SJSA1 (cell line): ENCODE results near the gene VWA5B1. TPM values are rescaled to one million over a fixed set of nuclear protein-coding genes. Genes with fewer than 3 reads are reported as not detected.

Experiments used
- DNase-seq, 2 experiments: peaks; one replicate each; pipeline ENCODE4 v3.0.0-alpha.2; 2015 to 2020; ENCODE audit warnings: low spot score in 2 of 2, low read depth in 1 of 2
- H3K27ac ChIP-seq: fragments of 250-450 bp; sonication (Bioruptor Pico); 2 replicates; pipeline ENCODE4 v1.5.1; 2020; ENCODE audit warnings: mild to moderate bottlenecking, moderate library complexity
- H3K27me3 ChIP-seq: fragments of 250-450 bp; sonication (Bioruptor Pico); replicated peaks from 2 replicates; pipeline ENCODE4 v1.5.1; 2020; ENCODE audit warnings: mild to moderate bottlenecking, moderate library complexity
- H3K36me3 ChIP-seq: fragments of 250-450 bp; sonication (Bioruptor Pico); 2 replicates; pipeline ENCODE4 v1.5.1; 2020; ENCODE audit warnings: mild to moderate bottlenecking
- H3K4me1 ChIP-seq: fragments of 250-450 bp; sonication (Bioruptor Pico); replicated peaks from 2 replicates; pipeline ENCODE4 v1.6.1; 2021; ENCODE audit warnings: mild to moderate bottlenecking
- H3K4me3 ChIP-seq: fragments of 250-450 bp; sonication (Bioruptor Pico); 2 replicates; pipeline ENCODE4 v1.5.1; 2020; ENCODE audit warnings: mild to moderate bottlenecking
- H3K9me3 ChIP-seq: fragments of 250-450 bp; sonication (Bioruptor Pico); replicated peaks from 2 replicates; pipeline ENCODE4 v1.5.1; 2020; ENCODE audit warnings: mild to moderate bottlenecking
- total RNA-seq: library from RNA; depleted of rRNA; stranded (reverse); fragments of >200 nt; shearing (Covaris generic); gene quantifications from 2 replicates; pipeline ENCODE4 v1.2.3, GENCODE V29; 2014; rRNA removed

The VWA5B1 gene
- total RNA-seq, result not detected in 2 replicates

GRCh38 chr1:20290624-20291597, at the start of gene VWA5B1:
VWA5B1 (plus strand) TSS chr1:20290875; CDS start chr1:20310602, 19,727 bp downstream.
- no peak for DNase-seq
- no peaks in the 10 kb centered on the region for H3K36me3 ChIP-seq
- 0 out of 2 replicates have a peak, but pooled peaks cover 1% of the 10 kb centered on the region for H3K9me3 ChIP-seq
- no peak within 1 kb of the TSS for H3K4me3 ChIP-seq
- H3K27me3 ChIP-seq, result no peaks in the 10 kb centered on the region
- H3K4me1 ChIP-seq, result peaks cover 4% of the 10 kb centered on the region; the same call in 1 of the 2 replicates
- no peak within 1 kb of the TSS for H3K27ac ChIP-seq

- H3K4me3 ChIP-seq, result no peak overlapping the region
- no peak overlapping the region for H3K27ac ChIP-seq
- H3K36me3 ChIP-seq, result no peaks in the 10 kb centered on the region
- DNase-seq, result no peak
- peaks cover 11% of the 10 kb centered on the region for H3K27me3 ChIP-seq
- no peaks in the 10 kb centered on the region for H3K4me1 ChIP-seq
- H3K9me3 ChIP-seq, result no peaks in the 10 kb centered on the region
Measured at GRCh38 chr1:20242890-20243479, 47.7 kb upstream of the VWA5B1 start.

GRCh38 chr1:20248971-20249612, 41.6 kb upstream of the VWA5B1 start:
- DNase-seq, result no peak

GRCh38 chr1:20250340-20250989, 40.2 kb upstream of the VWA5B1 start:
- Histone ChIP-seq H3K4me3 (no peak overlapping the region), H3K36me3 (no peaks in the 10 kb centered on the region), H3K27me3 (no peaks in the 10 kb centered on the region), H3K27ac (no peak overlapping the region), H3K9me3 (no peaks in the 10 kb centered on the region), H3K4me1 (peaks cover 2% of the 10 kb centered on the region)
- no peak for DNase-seq

More at GRCh38 chr1:20248971-20249612, 41.6 kb upstream of the VWA5B1 start:
- Histone ChIP-seq H3K4me3 (no peak overlapping the region), H3K27ac (no peak overlapping the region), H3K27me3 (no peaks in the 10 kb centered on the region; the same call in none of the 2 replicates), H3K9me3 (no peaks in the 10 kb centered on the region), H3K4me1 (no peaks in the 10 kb centered on the region; the same call in 1 of the 2 replicates), H3K36me3 (no peaks in the 10 kb centered on the region)

GRCh38 chr1:20252587-20252986, 38.1 kb upstream of the VWA5B1 start:
- Histone ChIP-seq H3K4me3 (no peak overlapping the region), H3K9me3 (no peaks in the 10 kb centered on the region), H3K27me3 (no peaks in the 10 kb centered on the region), H3K4me1 (peaks cover 11% of the 10 kb centered on the region), H3K36me3 (no peaks in the 10 kb centered on the region), H3K27ac (no peak overlapping the region)
- DNase-seq, result no peak

GRCh38 chr1:20255666-20256065, 35.0 kb upstream of the VWA5B1 start:
- H3K27me3 ChIP-seq, result no peaks in the 10 kb centered on the region
- H3K36me3 ChIP-seq, result no peaks in the 10 kb centered on the region
- peak; percentile 81 to 87 for DNase-seq
- no peak overlapping the region for H3K27ac ChIP-seq
- H3K9me3 ChIP-seq, result no peaks in the 10 kb centered on the region
- 0 out of 2 replicates have a peak overlapping the region, but pooled peaks have one; percentile 1 for H3K4me3 ChIP-seq
- H3K4me1 ChIP-seq, result peaks cover 11% of the 10 kb centered on the region

GRCh38 chr1:20259646-20260045, 31.0 kb upstream of the VWA5B1 start:
- H3K27ac ChIP-seq, result no peak overlapping the region
- DNase-seq, result no peak
- no peaks in the 10 kb centered on the region for H3K9me3 ChIP-seq
- H3K4me3 ChIP-seq, result no peak overlapping the region
- H3K36me3 ChIP-seq, result no peaks in the 10 kb centered on the region
- H3K4me1 ChIP-seq, result peaks cover 11% of the 10 kb centered on the region
- H3K27me3 ChIP-seq, result no peaks in the 10 kb centered on the region

- H3K27ac ChIP-seq, result no peak overlapping the region
- peaks cover 5% of the 10 kb centered on the region for H3K4me1 ChIP-seq
- H3K36me3 ChIP-seq, result no peaks in the 10 kb centered on the region
- H3K9me3 ChIP-seq, result no peaks in the 10 kb centered on the region
- H3K27me3 ChIP-seq, result no peaks in the 10 kb centered on the region
- no peak overlapping the region for H3K4me3 ChIP-seq
- DNase-seq, result no peak
Measured at GRCh38 chr1:20261095-20261494, 29.6 kb upstream of the VWA5B1 start.

GRCh38 chr1:20262810-20263534, 27.7 kb upstream of the VWA5B1 start:
- Histone ChIP-seq H3K36me3 (no peaks in the 10 kb centered on the region), H3K9me3 (no peaks in the 10 kb centered on the region), H3K27ac (no peak overlapping the region), H3K4me3 (no peak overlapping the region), H3K4me1 (peaks cover 15% of the 10 kb centered on the region), H3K27me3 (no peaks in the 10 kb centered on the region)
- DNase-seq, result no peak

- Histone ChIP-seq H3K9me3 (0 out of 2 replicates have a peak, but pooled peaks cover 3% of the 10 kb centered on the region), H3K4me3 (no peak overlapping the region), H3K27ac (no peak overlapping the region), H3K4me1 (peaks cover 15% of the 10 kb centered on the region), H3K27me3 (no peaks in the 10 kb centered on the region), H3K36me3 (no peaks in the 10 kb centered on the region)
- DNase-seq, result no peak
Measured at GRCh38 chr1:20265250-20265649, 25.4 kb upstream of the VWA5B1 start.

GRCh38 chr1:20266141-20266540, 24.5 kb upstream of the VWA5B1 start:
- Histone ChIP-seq H3K27me3 (no peaks in the 10 kb centered on the region), H3K27ac (no peak overlapping the region), H3K4me1 (peaks cover 15% of the 10 kb centered on the region), H3K4me3 (no peak overlapping the region), H3K9me3 (0 out of 2 replicates have a peak, but pooled peaks cover 3% of the 10 kb centered on the region), H3K36me3 (no peaks in the 10 kb centered on the region)
- DNase-seq, result no peak

- H3K27ac ChIP-seq, result no peak overlapping the region
- 0 out of 2 replicates have a peak, but pooled peaks cover 3% of the 10 kb centered on the region for H3K9me3 ChIP-seq
- peaks cover 15% of the 10 kb centered on the region for H3K4me1 ChIP-seq
- no peaks in the 10 kb centered on the region for H3K27me3 ChIP-seq
- H3K4me3 ChIP-seq, result no peak overlapping the region
- H3K36me3 ChIP-seq, result no peaks in the 10 kb centered on the region
- DNase-seq, result no peak
Measured at GRCh38 chr1:20266642-20267041, 24.0 kb upstream of the VWA5B1 start.
